Measurements from ENCODE around the gene ERCC2.
A peak's percentile ranks its signal among the peaks of the same experiment; 100 is the strongest.
"Not testable (repeated sequence)": the region's sequence is repeated elsewhere in the genome, so short reads cannot be mapped to it uniquely, and the experiment has no call there.

ERCC2 gene

GRCh38 chr19:45370410-45371204 is at the start of gene ERCC2:
Gene ERCC2, minus strand, starts transcription at chr19:45370573. Its CDS starts 33 bp downstream, at chr19:45370540.
- Mint-ChIP-seq H3K4me1 (peaks cover 19% of the 10 kb centered on the region), H3K27me3 (no peaks in the 10 kb centered on the region), H3K9me3 (no peaks in the 10 kb centered on the region), H3K36me3 (no peaks in the 10 kb centered on the region), H3K27ac (peak within 1 kb of the TSS; percentile 96), H3K4me3 (peak within 1 kb of the TSS; percentile 94)

GRCh38 chr19:45419895-45420294 is 49.5 kb upstream of the ERCC2 start:
- no peaks in the 10 kb centered on the region for H3K27me3 Mint-ChIP-seq
- H3K36me3 Mint-ChIP-seq, result peaks cover 12% of the 10 kb centered on the region
- peaks cover 52% of the 10 kb centered on the region for H3K4me1 Mint-ChIP-seq
- no peak overlapping the region for H3K4me3 Mint-ChIP-seq
- H3K27ac Mint-ChIP-seq, result no peak overlapping the region
- H3K9me3 Mint-ChIP-seq, result no peaks in the 10 kb centered on the region

- Mint-ChIP-seq H3K27ac (peak overlapping the region; percentile 12), H3K4me3 (no peak overlapping the region), H3K36me3 (peaks cover 12% of the 10 kb centered on the region), H3K9me3 (no peaks in the 10 kb centered on the region), H3K27me3 (no peaks in the 10 kb centered on the region), H3K4me1 (peaks cover 48% of the 10 kb centered on the region)
These were observed 49.0 kb upstream of the ERCC2 start for GRCh38 chr19:45419396-45419795.

- Mint-ChIP-seq H3K27ac (no peak overlapping the region), H3K27me3 (no peaks in the 10 kb centered on the region), H3K4me1 (peaks cover 43% of the 10 kb centered on the region), H3K36me3 (peaks cover 12% of the 10 kb centered on the region), H3K9me3 (no peaks in the 10 kb centered on the region), H3K4me3 (no peak overlapping the region)
These were observed 48.4 kb upstream of the ERCC2 start for GRCh38 chr19:45418802-45419201.

DNA sequence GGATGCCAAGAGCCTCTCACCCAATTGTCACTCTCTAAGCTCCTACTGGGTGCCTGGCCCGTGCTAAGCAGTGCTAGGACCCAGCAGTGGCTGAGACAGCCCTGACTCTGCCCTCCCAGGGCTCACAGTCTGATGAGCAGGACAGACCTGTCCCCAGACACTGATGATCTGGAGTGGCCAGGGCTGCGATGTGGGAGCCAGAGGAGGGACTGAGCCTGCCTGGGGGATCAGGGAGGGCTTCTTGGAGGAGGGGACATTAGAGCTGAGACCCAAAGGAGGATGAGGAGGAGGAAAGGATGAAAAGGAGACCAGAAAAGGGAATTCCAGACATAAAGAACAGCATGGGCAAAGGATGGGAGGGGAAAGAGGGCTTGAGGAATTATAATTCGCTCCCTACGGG is 46.8 kb upstream of the ERCC2 start:
- H3K27me3 Mint-ChIP-seq, result no peaks in the 10 kb centered on the region

DNA sequence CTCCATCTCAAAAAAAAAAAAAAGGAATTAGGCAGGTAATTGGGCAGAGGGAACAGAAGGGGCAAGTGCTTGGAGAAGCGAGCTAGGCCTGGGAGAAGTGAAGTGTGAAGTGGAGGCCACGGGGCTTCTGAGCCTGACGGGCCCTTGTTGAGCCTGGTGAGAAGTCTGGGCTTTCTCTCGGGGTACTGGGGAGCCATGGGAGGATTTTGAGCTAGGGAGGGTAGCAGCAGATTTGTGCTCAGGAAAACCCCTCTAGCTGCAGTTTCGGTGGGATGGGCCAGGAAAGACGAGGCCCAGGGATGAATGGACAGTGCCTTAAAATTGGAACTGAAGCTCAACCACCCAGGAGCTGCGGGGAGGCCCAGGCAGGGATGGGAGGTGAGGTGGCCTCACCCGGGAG is 44.1 kb upstream of the ERCC2 start:
- H3K4me1 Mint-ChIP-seq, result peaks cover 11% of the 10 kb centered on the region
- H3K36me3 Mint-ChIP-seq, result peaks cover 8% of the 10 kb centered on the region
- no peak overlapping the region for H3K27ac Mint-ChIP-seq

More for the DNA sequence above, 46.8 kb upstream of the ERCC2 start:
- no peak overlapping the region for H3K27ac Mint-ChIP-seq
- H3K9me3 Mint-ChIP-seq, result no peaks in the 10 kb centered on the region
- H3K36me3 Mint-ChIP-seq, result peaks cover 14% of the 10 kb centered on the region
- peaks cover 29% of the 10 kb centered on the region for H3K4me1 Mint-ChIP-seq
- H3K4me3 Mint-ChIP-seq, result no peak overlapping the region

DNA sequence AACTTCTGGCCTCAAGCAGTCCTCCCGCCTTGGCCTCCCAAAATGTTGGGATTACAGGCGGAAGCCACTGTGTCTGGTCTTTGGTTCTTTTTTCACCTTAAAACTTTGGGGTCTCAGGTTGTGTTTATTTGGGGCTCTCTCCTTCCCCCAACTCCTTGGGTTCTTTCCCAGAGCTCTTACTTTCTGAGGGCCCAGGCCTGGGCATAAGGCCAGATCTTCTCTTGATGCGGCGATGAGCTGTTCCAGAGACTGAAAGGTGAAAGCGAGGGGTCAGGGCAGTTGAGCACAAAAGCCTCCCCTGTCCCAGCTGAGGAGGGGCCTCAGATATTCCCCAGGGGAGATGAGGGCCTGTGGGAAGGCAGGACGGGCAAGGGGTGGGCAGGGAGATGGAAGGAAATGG is 43.1 kb upstream of the ERCC2 start:
- H3K27ac Mint-ChIP-seq, result no peak overlapping the region
- H3K36me3 Mint-ChIP-seq, result peaks cover 10% of the 10 kb centered on the region
- H3K4me1 Mint-ChIP-seq, result peaks cover 9% of the 10 kb centered on the region
- H3K4me3 Mint-ChIP-seq, result no peak overlapping the region
- H3K9me3 Mint-ChIP-seq, result no peaks in the 10 kb centered on the region
- no peaks in the 10 kb centered on the region for H3K27me3 Mint-ChIP-seq

More for the DNA sequence above, 44.1 kb upstream of the ERCC2 start:
- Mint-ChIP-seq H3K27me3 (no peaks in the 10 kb centered on the region), H3K4me3 (no peak overlapping the region), H3K9me3 (no peaks in the 10 kb centered on the region)

DNA sequence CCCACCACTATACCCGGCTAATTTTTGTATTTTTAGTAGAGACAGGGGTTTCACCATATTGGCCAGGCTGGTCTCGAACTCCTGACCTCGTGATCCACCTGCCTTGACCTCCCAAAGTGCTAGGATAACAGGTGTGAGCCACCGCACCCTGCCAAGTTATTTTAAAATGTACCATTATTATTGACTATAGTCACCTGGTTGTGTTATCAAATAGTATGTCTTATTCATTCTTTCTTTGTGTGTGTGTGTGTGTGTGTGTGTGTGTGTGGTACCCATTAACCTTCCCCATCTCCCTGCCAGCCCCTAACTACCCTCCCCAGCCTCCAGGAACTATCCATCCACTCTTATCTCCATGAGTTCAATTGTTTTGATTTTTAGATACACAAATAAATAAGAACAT is 40.0 kb upstream of the ERCC2 start:
- H3K9me3 Mint-ChIP-seq, H3K4me3 Mint-ChIP-seq, H3K36me3 Mint-ChIP-seq, H3K27me3 Mint-ChIP-seq, H3K27ac Mint-ChIP-seq: not testable (repeated sequence)
- H3K4me1 Mint-ChIP-seq, result peaks cover 31% of the 10 kb centered on the region

- H3K36me3 Mint-ChIP-seq, result peaks cover 7% of the 10 kb centered on the region
- H3K4me1 Mint-ChIP-seq, result peaks cover 38% of the 10 kb centered on the region
- H3K27ac Mint-ChIP-seq, result no peak overlapping the region
- no peak overlapping the region for H3K4me3 Mint-ChIP-seq
- H3K9me3 Mint-ChIP-seq, result no peaks in the 10 kb centered on the region
- peaks cover 2% of the 10 kb centered on the region for H3K27me3 Mint-ChIP-seq
These were observed 39.2 kb upstream of the ERCC2 start for GRCh38 chr19:45409557-45409920.

DNA sequence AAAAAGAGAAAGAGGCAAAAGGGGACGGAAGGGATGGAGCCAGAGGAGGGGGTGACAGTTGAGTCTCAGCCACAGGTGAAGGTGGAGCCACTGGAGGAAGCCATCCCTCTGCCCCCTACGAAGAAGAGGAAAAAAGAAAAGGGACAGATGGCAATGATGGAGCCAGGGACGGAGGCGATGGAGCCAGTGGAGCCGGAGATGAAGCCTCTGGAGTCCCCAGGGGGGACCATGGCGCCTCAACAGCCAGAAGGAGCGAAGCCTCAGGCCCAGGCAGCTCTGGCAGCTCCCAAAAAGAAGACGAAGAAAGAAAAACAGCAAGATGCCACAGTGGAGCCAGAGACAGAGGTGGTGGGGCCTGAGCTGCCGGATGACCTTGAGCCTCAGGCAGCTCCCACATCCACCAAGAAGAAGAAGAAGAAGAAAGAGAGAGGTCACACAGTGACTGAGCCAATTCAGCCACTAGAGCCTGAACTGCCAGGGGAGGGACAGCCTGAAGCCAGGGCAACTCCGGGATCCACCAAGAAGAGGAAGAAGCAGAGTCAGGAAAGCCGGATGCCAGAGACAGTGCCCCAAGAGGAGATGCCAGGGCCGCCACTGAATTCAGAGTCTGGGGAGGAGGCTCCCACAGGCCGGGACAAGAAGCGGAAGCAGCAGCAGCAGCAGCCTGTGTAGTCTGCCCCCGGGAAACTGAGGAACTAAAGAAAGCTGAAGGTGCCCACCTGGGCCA is 38.6 kb upstream of the ERCC2 start:
- H3K4me1 Mint-ChIP-seq, result peaks cover 43% of the 10 kb centered on the region
- H3K36me3 Mint-ChIP-seq, result peaks cover 7% of the 10 kb centered on the region
- no peaks in the 10 kb centered on the region for H3K9me3 Mint-ChIP-seq
- peaks cover 5% of the 10 kb centered on the region for H3K27me3 Mint-ChIP-seq
- H3K4me3 Mint-ChIP-seq, result peak overlapping the region; percentile 5
- H3K27ac Mint-ChIP-seq, result peak overlapping the region; percentile 63

- peaks cover 13% of the 10 kb centered on the region for H3K27me3 Mint-ChIP-seq
- peak overlapping the region; percentile 98 for H3K4me3 Mint-ChIP-seq
- H3K4me1 Mint-ChIP-seq, result peaks cover 50% of the 10 kb centered on the region
- H3K27ac Mint-ChIP-seq, result no peak overlapping the region
- H3K36me3 Mint-ChIP-seq, result peaks cover 7% of the 10 kb centered on the region
- no peaks in the 10 kb centered on the region for H3K9me3 Mint-ChIP-seq
These were observed 37.7 kb upstream of the ERCC2 start for GRCh38 chr19:45408121-45408520.

DNA sequence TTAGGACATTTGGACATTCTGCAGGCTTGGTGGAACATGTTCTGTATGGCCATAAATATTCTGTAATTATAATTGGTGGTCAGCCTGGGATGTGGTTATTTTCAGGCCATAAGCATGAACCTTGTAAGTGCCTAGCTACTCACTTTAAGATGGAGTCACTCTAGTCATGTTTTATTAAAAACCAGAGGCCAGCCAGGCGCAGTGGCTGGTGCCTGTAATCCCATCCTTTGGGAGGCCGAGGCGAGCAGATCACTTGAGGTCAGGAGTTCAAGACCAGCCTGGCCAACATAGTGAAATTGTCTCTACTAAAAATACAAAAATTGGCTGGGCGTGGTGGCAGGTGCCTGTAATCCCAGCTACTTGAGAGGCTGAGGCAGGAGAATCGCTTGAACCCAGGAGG is 37.2 kb upstream of the ERCC2 start:
- not testable (repeated sequence) for H3K27ac Mint-ChIP-seq, H3K9me3 Mint-ChIP-seq, H3K36me3 Mint-ChIP-seq
- Mint-ChIP-seq H3K4me3 (peak overlapping the region; percentile 98), H3K4me1 (peaks cover 50% of the 10 kb centered on the region), H3K27me3 (peaks cover 16% of the 10 kb centered on the region)

DNA sequence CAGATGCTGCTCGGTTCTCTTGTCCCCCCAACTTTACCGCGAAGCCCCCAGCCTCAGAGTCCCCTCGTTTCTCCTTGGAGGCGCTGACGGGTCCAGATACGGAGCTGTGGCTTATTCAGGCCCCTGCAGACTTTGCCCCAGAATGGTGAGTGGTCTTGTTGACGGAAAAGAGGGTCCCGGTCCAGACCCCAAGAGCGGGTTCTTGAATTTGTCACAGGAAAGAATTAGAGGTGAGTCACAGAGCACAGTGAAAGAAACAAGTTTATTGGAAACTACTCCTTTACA is 36.7 kb upstream of the ERCC2 start:
- peak overlapping the region; percentile 98 for H3K4me3 Mint-ChIP-seq
- H3K9me3 Mint-ChIP-seq, result no peaks in the 10 kb centered on the region
- H3K27me3 Mint-ChIP-seq, result peaks cover 17% of the 10 kb centered on the region
- H3K4me1 Mint-ChIP-seq, result peaks cover 50% of the 10 kb centered on the region
- H3K27ac Mint-ChIP-seq, result peak overlapping the region; percentile 4
- peaks cover 4% of the 10 kb centered on the region for H3K36me3 Mint-ChIP-seq

DNA sequence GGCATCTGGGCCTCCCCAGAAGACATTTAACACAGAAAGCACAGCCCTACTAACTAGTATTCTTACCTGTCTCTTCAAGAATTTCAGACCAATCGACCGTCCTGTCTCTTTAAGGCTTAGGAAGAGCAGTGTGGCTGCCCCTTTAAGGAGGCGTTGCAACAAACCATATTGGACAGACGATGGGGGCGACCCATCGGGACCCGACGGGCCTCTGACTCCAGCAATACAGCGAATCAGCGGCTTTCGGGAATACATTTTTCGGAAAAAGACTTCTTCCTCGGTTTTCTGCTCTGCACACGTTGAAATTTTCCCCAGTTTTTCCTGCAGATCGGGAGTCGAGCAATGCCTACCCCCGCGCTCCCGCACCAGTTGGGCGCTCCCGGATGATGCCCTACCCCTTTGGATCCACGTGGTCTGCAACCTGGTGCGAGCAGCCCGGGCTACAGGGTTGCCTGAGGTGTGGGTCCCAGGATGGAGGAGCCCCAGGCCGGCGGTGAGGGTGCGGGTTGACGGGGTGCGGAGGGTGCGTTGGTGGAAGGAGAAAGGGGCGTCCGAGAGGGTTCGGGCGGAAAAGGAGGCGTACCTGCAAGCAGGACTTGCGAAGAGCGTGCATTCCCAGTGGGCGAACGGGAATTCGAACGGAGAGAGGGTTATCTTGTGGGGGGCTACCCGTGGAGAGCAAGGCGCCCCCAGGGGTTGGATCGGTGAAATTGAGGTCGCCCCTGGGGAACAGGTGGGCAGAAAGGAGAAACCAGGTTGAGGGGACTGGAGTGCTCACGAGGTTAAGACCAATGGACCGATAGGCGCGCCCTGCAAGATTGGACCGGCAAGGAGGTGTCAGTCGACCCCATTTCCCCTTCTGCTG is 36.1 kb upstream of the ERCC2 start, which contains the start of gene POLR1G:
TSS of gene POLR1G (plus strand) at position 419 of the 865 bp plus-strand sequence. CDS start at position 472, 53 bp downstream.
- no peaks in the 10 kb centered on the region for H3K9me3 Mint-ChIP-seq
- H3K36me3 Mint-ChIP-seq, result peaks cover 4% of the 10 kb centered on the region
- peak within 1 kb of the TSS; percentile 94 for H3K27ac Mint-ChIP-seq
- H3K27me3 Mint-ChIP-seq, result peaks cover 17% of the 10 kb centered on the region
- H3K4me3 Mint-ChIP-seq, result peak within 1 kb of the TSS; percentile 98
- peaks cover 50% of the 10 kb centered on the region for H3K4me1 Mint-ChIP-seq

GRCh38 chr19:45405435-45406225 is 35.3 kb upstream of the ERCC2 start:
- no peaks in the 10 kb centered on the region for H3K9me3 Mint-ChIP-seq

More at GRCh38 chr19:45405435-45406225, 35.3 kb upstream of the ERCC2 start:
- Mint-ChIP-seq H3K4me3 (peak overlapping the region; percentile 98), H3K4me1 (peaks cover 50% of the 10 kb centered on the region), H3K27me3 (peaks cover 17% of the 10 kb centered on the region), H3K27ac (peak overlapping the region; percentile 94), H3K36me3 (peaks cover 4% of the 10 kb centered on the region)
